ENCODE data around the gene CCNI2. TPM values are rescaled to one million over a fixed set of nuclear protein-coding genes. Genes with fewer than 3 reads are reported as not detected.

The CCNI2 gene
- polyA plus RNA-seq, 1 experiment = not detected

- H3K36me3 ChIP-seq (ENCODE audit: control insufficient read depth, insufficient read depth, low read length) = no peaks in the 10 kb centered on the region
- no peak for DNase-seq (ENCODE audit: low read depth)
- CTCF ChIA-PET = interaction anchor here (0.6 to 1.1 kb wide), 3 partner anchors 12 to 125 kb away, joined by 3 to 4 read pairs (median 3); no protein-coding TSS in a partner anchor
- TF ChIP-seq CTCF (IDR thresholded peaks at IDR 0.05; ENCODE audit: insufficient read depth, low read depth, low read length) = no peak
- H3K27me3 ChIP-seq (ENCODE audit: control insufficient read depth, insufficient read depth, low read length) = no peaks in the 10 kb centered on the region
- no peak overlapping the region for H3K4me3 ChIP-seq (ENCODE audit: low read depth, low read length)
- POLR2A ChIA-PET = no interaction called here
Observed at GRCh38 chr5:132787076-132787475, 39.9 kb downstream of the CCNI2 start.

GRCh38 chr5:132788508-132788907 is 41.3 kb downstream of the CCNI2 start:
- H3K4me3 ChIP-seq (ENCODE audit: low read depth, low read length) = no peak overlapping the region
- no peak for TF ChIP-seq CTCF (IDR thresholded peaks at IDR 0.05; ENCODE audit: insufficient read depth, low read depth, low read length)
- DNase-seq (ENCODE audit: low read depth) = no peak
- ChIA-PET CTCF (no interaction called here), POLR2A (no interaction called here)
- H3K36me3 ChIP-seq (ENCODE audit: control insufficient read depth, insufficient read depth, low read length) = no peaks in the 10 kb centered on the region
- no peaks in the 10 kb centered on the region; the same call in 1 of the 2 replicates for H3K27me3 ChIP-seq (ENCODE audit: control insufficient read depth, insufficient read depth, low read length)

- no peak for DNase-seq (ENCODE audit: low read depth)
- Histone ChIP-seq H3K36me3 (ENCODE audit: control insufficient read depth, insufficient read depth, low read length) (no peaks in the 10 kb centered on the region), H3K4me3 (ENCODE audit: low read depth, low read length) (no peak overlapping the region), H3K27me3 (ENCODE audit: control insufficient read depth, insufficient read depth, low read length) (no peaks in the 10 kb centered on the region; the same call in 1 of the 2 replicates)
- TF ChIP-seq CTCF (IDR thresholded peaks at IDR 0.05; ENCODE audit: insufficient read depth, low read depth, low read length) = no peak
- ChIA-PET POLR2A (no interaction called here), CTCF (interaction anchor here (0.9 to 1.4 kb wide), 3 partner anchors 10 to 18 kb away, joined by 3 to 4 read pairs (median 3); no protein-coding TSS in a partner anchor)
Observed at GRCh38 chr5:132788990-132789886, 42.0 kb downstream of the CCNI2 start.

- H3K36me3 ChIP-seq (ENCODE audit: control insufficient read depth, insufficient read depth, low read length) = no peaks in the 10 kb centered on the region
- POLR2A ChIA-PET = interaction anchor here (0.7 kb wide), 1 partner anchor 11 kb away, joined by 3 read pairs; no protein-coding TSS in a partner anchor
- CTCF ChIA-PET = interaction anchor here (0.7 to 1.4 kb wide), 5 partner anchors 11 to 1364 kb away, joined by 3 to 4 read pairs (median 3); no protein-coding TSS in a partner anchor
- TF ChIP-seq CTCF (IDR thresholded peaks at IDR 0.05; ENCODE audit: insufficient read depth, low read depth, low read length) = no peak
- no peak for DNase-seq (ENCODE audit: low read depth)
- no peaks in the 10 kb centered on the region; the same call in 1 of the 2 replicates for H3K27me3 ChIP-seq (ENCODE audit: control insufficient read depth, insufficient read depth, low read length)
- no peak overlapping the region for H3K4me3 ChIP-seq (ENCODE audit: low read depth, low read length)
Observed at GRCh38 chr5:132790201-132790865, 43.1 kb downstream of the CCNI2 start.

GRCh38 chr5:132791026-132791425 is 43.8 kb downstream of the CCNI2 start:
- ChIA-PET CTCF (interaction anchor here (0.7 kb wide), 2 partner anchors 74 to 1363 kb away, joined by 3 read pairs; no protein-coding TSS in a partner anchor), POLR2A (interaction anchor here (0.7 kb wide), 1 partner anchor 10 kb away, joined by 3 read pairs; no protein-coding TSS in a partner anchor)
- DNase-seq (ENCODE audit: low read depth) = no peak
- Histone ChIP-seq H3K27me3 (ENCODE audit: control insufficient read depth, insufficient read depth, low read length) (no peaks in the 10 kb centered on the region; the same call in 1 of the 2 replicates), H3K36me3 (ENCODE audit: control insufficient read depth, insufficient read depth, low read length) (no peaks in the 10 kb centered on the region), H3K4me3 (ENCODE audit: low read depth, low read length) (no peak overlapping the region)
- no peak for TF ChIP-seq CTCF (IDR thresholded peaks at IDR 0.05; ENCODE audit: insufficient read depth, low read depth, low read length)

Data from BJ (cell line).